ENCODE data around the gene SPINT3.

The SPINT3 gene

GRCh38 chr20:45550765-45551164 lies 35.3 kb upstream of the SPINT3 start:
- H3K27ac ChIP-seq, result no peak overlapping the region
- H3K79me2 ChIP-seq (ENCODE audit: insufficient read depth, low read depth), result no peaks in the 10 kb centered on the region
- no peaks in the 10 kb centered on the region for H3K4me1 ChIP-seq (ENCODE audit: low read depth, poor library complexity, severe bottlenecking)
- no peak overlapping the region for H3K4me2 ChIP-seq
- no peaks in the 10 kb centered on the region; the same call in 1 of the 2 replicates for H3K27me3 ChIP-seq (ENCODE audit: insufficient read depth, low read depth)
- H3K4me3 ChIP-seq (IDR thresholded peaks at IDR 0.05; ENCODE audit: insufficient read depth, low read depth, low read length), result no peak overlapping the region
- TF ChIP-seq CTCF (conservative IDR thresholded peaks at IDR 0.05; ENCODE audit: low read depth, low read length), result no peak
- no peaks in the 10 kb centered on the region for H3K36me3 ChIP-seq (ENCODE audit: insufficient read depth)
- H4K20me1 ChIP-seq (ENCODE audit: insufficient read depth), result no peaks in the 10 kb centered on the region
- no peak overlapping the region for H3K9ac ChIP-seq
- H2AFZ ChIP-seq (ENCODE audit: low read depth), result no peak overlapping the region

- H2AFZ ChIP-seq (ENCODE audit: low read depth), result no peak overlapping the region
- H3K27me3 ChIP-seq (ENCODE audit: insufficient read depth, low read depth), result no peaks in the 10 kb centered on the region; the same call in 1 of the 2 replicates
- no peak for TF ChIP-seq CTCF (conservative IDR thresholded peaks at IDR 0.05; ENCODE audit: low read depth, low read length)
- H3K79me2 ChIP-seq (ENCODE audit: insufficient read depth, low read depth), result no peaks in the 10 kb centered on the region
- H3K9ac ChIP-seq, result no peak overlapping the region
- no peak overlapping the region for H3K27ac ChIP-seq
- no peak overlapping the region for H3K4me3 ChIP-seq (IDR thresholded peaks at IDR 0.05; ENCODE audit: insufficient read depth, low read depth, low read length)
- no peak overlapping the region for H3K4me2 ChIP-seq
- H4K20me1 ChIP-seq (ENCODE audit: insufficient read depth), result no peaks in the 10 kb centered on the region
- no peaks in the 10 kb centered on the region for H3K36me3 ChIP-seq (ENCODE audit: insufficient read depth)
- no peaks in the 10 kb centered on the region for H3K4me1 ChIP-seq (ENCODE audit: low read depth, poor library complexity, severe bottlenecking)
These were observed 33.0 kb upstream of the SPINT3 start for GRCh38 chr20:45548410-45548809.

GRCh38 chr20:45547206-45547770 lies 31.9 kb upstream of the SPINT3 start, which contains the start of gene EPPIN:
EPPIN (minus strand) TSS chr20:45547401; CDS start chr20:45547357, 44 bp downstream.
- H3K36me3 ChIP-seq (ENCODE audit: insufficient read depth), result no peaks in the 10 kb centered on the region
- H3K27me3 ChIP-seq (ENCODE audit: insufficient read depth, low read depth), result no peaks in the 10 kb centered on the region
- no peak within 1 kb of the TSS for H3K9ac ChIP-seq
- no peak for TF ChIP-seq CTCF (conservative IDR thresholded peaks at IDR 0.05; ENCODE audit: low read depth, low read length)
- H4K20me1 ChIP-seq (ENCODE audit: insufficient read depth), result no peaks in the 10 kb centered on the region
- no peak within 1 kb of the TSS for H3K27ac ChIP-seq
- H3K4me3 ChIP-seq (IDR thresholded peaks at IDR 0.05; ENCODE audit: insufficient read depth, low read depth, low read length), result no peak within 1 kb of the TSS
- H3K79me2 ChIP-seq (ENCODE audit: insufficient read depth, low read depth), result no peaks in the 10 kb centered on the region
- no peaks in the 10 kb centered on the region for H3K4me1 ChIP-seq (ENCODE audit: low read depth, poor library complexity, severe bottlenecking)
- no peak within 1 kb of the TSS for H2AFZ ChIP-seq (ENCODE audit: low read depth)
- H3K4me2 ChIP-seq, result no peak within 1 kb of the TSS

- TF ChIP-seq CTCF (conservative IDR thresholded peaks at IDR 0.05; ENCODE audit: low read depth, low read length), result peak; percentile 23; the same call in 1 of the 2 replicates
- H3K4me3 ChIP-seq (IDR thresholded peaks at IDR 0.05; ENCODE audit: insufficient read depth, low read depth, low read length), result no peak overlapping the region
- no peak overlapping the region for H3K4me2 ChIP-seq
- H4K20me1 ChIP-seq (ENCODE audit: insufficient read depth), result no peaks in the 10 kb centered on the region
- no peak overlapping the region for H3K27ac ChIP-seq
- no peaks in the 10 kb centered on the region for H3K36me3 ChIP-seq (ENCODE audit: insufficient read depth)
- no peak overlapping the region for H3K9ac ChIP-seq
- no peaks in the 10 kb centered on the region for H3K27me3 ChIP-seq (ENCODE audit: insufficient read depth, low read depth)
- H3K79me2 ChIP-seq (ENCODE audit: insufficient read depth, low read depth), result no peaks in the 10 kb centered on the region
- H2AFZ ChIP-seq (ENCODE audit: low read depth), result no peak overlapping the region
- H3K4me1 ChIP-seq (ENCODE audit: low read depth, poor library complexity, severe bottlenecking), result no peaks in the 10 kb centered on the region
These were observed 30.5 kb upstream of the SPINT3 start for GRCh38 chr20:45545754-45546453.
